OCI-LY7 (cell line): Measurements from ENCODE around the gene FGFR4. TPM values are rescaled to one million over a fixed set of nuclear protein-coding genes. Genes with fewer than 3 reads are reported as not detected.

Source experiments
- Bru-seq: library from RNA; stranded (reverse); fragments of 400-500 nt; gene quantifications from one replicate; lab custom pipeline; 2021; lab: Mats Ljungman, UMichigan
- BruChase-seq, 2 experiments: library from RNA; stranded (reverse); fragments of 400-500 nt; gene quantifications; one replicate each; lab custom pipeline; 2021; lab: Mats Ljungman, UMichigan
- BruUV-seq: library from RNA; stranded (reverse); fragments of 400-500 nt; replicated peaks from 2 replicates; lab custom pipeline; 2021; lab: Mats Ljungman, UMichigan
- CTCF ChIA-PET: fragments of 300-600 bp; sonication (Branson Sonifier 250); formaldehyde crosslinking; loops from one replicate; lab custom pipeline; 2022; ENCODE audit warnings: antibody characterized with exemption; ENCODE audit not compliant: unreplicated experiment; lab: Charles Lee
- POLR2A ChIA-PET: fragments of 300-600 bp; sonication (Branson Sonifier 250); formaldehyde crosslinking; loops from one replicate; lab custom pipeline; 2022; ENCODE audit warnings: antibody characterized with exemption; lab: Charles Lee
- DNase-seq: peaks from one replicate; pipeline ENCODE4 v3.0.0-alpha.2; 2015; ENCODE audit warnings: low spot score
- H2AFZ ChIP-seq: fragments of 200-600 bp; sonication (generic), shearing (Covaris generic); 2 replicates; pipeline ENCODE4 v1.6.1; 2014; ENCODE audit warnings: mild to moderate bottlenecking, antibody characterized with exemption, low read length, moderate library complexity
- H3K27ac ChIP-seq: fragments of 200-600 bp; sonication (generic); 2 replicates; pipeline ENCODE4 v1.5.1; 2014; ENCODE audit warnings: mixed run types, low read depth, mild to moderate bottlenecking, moderate library complexity, low read length, inconsistent platforms; ENCODE audit not compliant: poor library complexity, severe bottlenecking
- H3K36me3 ChIP-seq: fragments of 200-600 bp; sonication (generic); 2 replicates; pipeline ENCODE4 v1.6.1; 2014; ENCODE audit warnings: mild to moderate bottlenecking, antibody characterized with exemption, low read length, moderate library complexity, mixed read lengths; ENCODE audit not compliant: insufficient read depth
- H3K4me1 ChIP-seq: fragments of 200-600 bp; sonication (generic); 2 replicates; pipeline ENCODE4 v1.5.1; 2014; ENCODE audit warnings: mild to moderate bottlenecking, low read length; ENCODE audit not compliant: insufficient read depth, poor library complexity, severe bottlenecking
- H3K4me2 ChIP-seq: fragments of 200-600 bp; sonication (generic); 2 replicates; pipeline ENCODE4 v1.6.1; 2014; ENCODE audit warnings: mild to moderate bottlenecking, low read length
- H3K4me3 ChIP-seq: fragments of 200-600 bp; sonication (generic); 2 replicates; pipeline ENCODE4 v1.5.1; 2014; ENCODE audit warnings: mild to moderate bottlenecking, low read depth, low read length; ENCODE audit not compliant: poor library complexity, severe bottlenecking
- H3K79me2 ChIP-seq: fragments of 200-600 bp; sonication (generic); 2 replicates; pipeline ENCODE4 v1.6.1; 2016; ENCODE audit warnings: low read depth, mild to moderate bottlenecking, low read length, moderate library complexity, mixed read lengths; ENCODE audit not compliant: insufficient read depth
- H3K9me2 ChIP-seq: fragments of 200-600 bp; sonication (generic); 2 replicates; pipeline ENCODE4 v1.6.1; 2016; ENCODE audit warnings: mild to moderate bottlenecking, low read length, mixed read lengths; ENCODE audit not compliant: insufficient read depth
- H3K9me3 ChIP-seq: fragments of 200-600 bp; sonication (generic); 2 replicates; pipeline ENCODE4 v1.6.1; 2014; ENCODE audit warnings: mild to moderate bottlenecking, mixed run types, low read length, mixed read lengths
- H4K20me1 ChIP-seq: fragments of 200-600 bp; sonication (generic); 2 replicates; pipeline ENCODE4 v1.6.1; 2014; ENCODE audit warnings: mild to moderate bottlenecking, antibody characterized with exemption, low read length, moderate library complexity, mixed read lengths; ENCODE audit not compliant: insufficient read depth
- EZH2phosphoT487 ChIP-seq: fragments of 200-600 bp; sonication (generic); IDR thresholded peaks from 2 replicates; pipeline ENCODE4 v1.6.1; 2018; ENCODE audit warnings: low read depth, borderline replicate concordance, mild to moderate bottlenecking, mixed run types, antibody characterized with exemption, low read length, moderate library complexity, mixed read lengths
- intact Hi-C: fragments of 100-400 bp; cut with micrococcal nuclease; formaldehyde crosslinking; loops from one replicate; pipeline ENCODE4 v1.10.0; 2022; ENCODE audit not compliant: unreplicated experiment
- long read RNA-seq: library from polyadenylated mRNA; stranded (forward); transcript quantifications from one replicate; pipeline ENCODE4 v2.0.0, GENCODE V29; 2022
- total RNA-seq, 2 experiments: library from RNA; depleted of rRNA in 1 of 2; stranded (reverse); fragments of >200 nt in 1 of 2; shearing (Covaris generic) in 1 of 2; gene quantifications; 2 replicates each; pipeline ENCODE4 v1.2.3, GENCODE V29; 2014 to 2022
- TF ChIP-seq, protein P1 (sequence below): fragments of 200-600 bp; sonication (generic); conservative IDR thresholded peaks from 2 replicates; pipeline ENCODE4 v1.5.1; 2014; ENCODE audit warnings: mild to moderate bottlenecking, antibody characterized with exemption, low read length, moderate library complexity, mixed read lengths

Gene FGFR4
- 0.39 and 1.2 TPM in 2 replicates for total RNA-seq (2014; rRNA removed; shearing (Covaris generic))
- 3.5 and 4.5 TPM in 2 replicates for total RNA-seq (2022)
- percentile 23 among the genes with signal in this experiment for Bru-seq, nascent RNA
- BruChase-seq, experiment 1, labeled RNA remaining after a 6-hour chase = percentile 31 among the genes with signal in this experiment
- BruChase-seq, experiment 2, labeled RNA remaining after a 2-hour chase = percentile 29 among the genes with signal in this experiment
- long read RNA-seq, partial matches to known transcripts = 1 of 8 reads
- long read RNA-seq, other reads (novel, unspliced or antisense) = 4 of 8 reads

DNA sequence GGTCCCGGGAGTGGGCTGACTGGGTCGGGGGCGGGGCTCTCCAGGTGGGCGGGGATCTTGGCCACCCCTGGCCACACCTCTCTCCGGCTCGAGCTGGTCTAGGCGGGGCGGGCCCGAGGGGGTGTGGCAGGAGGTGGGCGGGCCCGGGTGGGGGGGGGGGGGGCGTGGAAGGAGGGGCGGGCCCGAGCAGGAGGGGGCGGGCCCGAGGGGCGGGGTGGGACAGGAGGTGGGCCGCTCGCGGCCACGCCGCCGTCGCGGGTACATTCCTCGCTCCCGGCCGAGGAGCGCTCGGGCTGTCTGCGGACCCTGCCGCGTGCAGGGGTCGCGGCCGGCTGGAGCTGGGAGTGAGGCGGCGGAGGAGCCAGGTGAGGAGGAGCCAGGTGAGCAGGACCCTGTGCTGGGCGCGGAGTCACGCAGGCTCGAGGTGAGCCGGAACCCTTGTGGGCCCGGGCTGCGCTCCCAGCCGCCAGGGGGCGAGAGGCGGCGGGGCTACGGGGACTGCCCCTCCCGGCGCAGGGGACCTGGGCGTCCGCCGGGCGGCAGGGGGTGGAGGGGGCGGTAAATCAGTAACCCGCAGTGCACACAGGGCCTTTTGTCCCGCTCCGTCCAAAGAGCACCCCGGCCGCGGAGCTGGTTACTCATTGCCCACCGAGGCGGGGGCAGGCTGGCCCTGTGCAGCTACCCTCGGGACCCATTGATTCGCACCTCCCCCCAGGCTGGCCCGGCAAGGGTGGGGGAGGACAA, at the start of gene FGFR4:
FGFR4 (plus strand) TSS at position 262 of the 744 bp plus-strand sequence. CDS start 2,688 bp downstream, outside the sequence.
- peak within 1 kb of the TSS; percentile 83 for H3K4me2 ChIP-seq
- intact Hi-C loops = loop anchor here (1.0 to 10.0 kb wide), 2 partner anchors 81 to 422 kb away; partner anchors contain the start of gene UIMC1
- H3K36me3 ChIP-seq = no peaks in the 10 kb centered on the region
- H2AFZ ChIP-seq = peak within 1 kb of the TSS; percentile 69
- POLR2A ChIA-PET = interaction anchor here (0.5 to 1.9 kb wide), 6 partner anchors 14 to 626 kb away, joined by 3 to 9 read pairs (median 4); no protein-coding TSS in a partner anchor
- BruUV-seq = no TSS peak
- peak within 1 kb of the TSS; percentile 59 for H3K27ac ChIP-seq
- no peaks in the 10 kb centered on the region for H3K9me2 ChIP-seq
- CTCF ChIA-PET = interaction anchor here (0.6 to 1.0 kb wide), 3 partner anchors 15 to 25 kb away, joined by 3 read pairs; no protein-coding TSS in a partner anchor
- H3K4me1 ChIP-seq = peaks cover 27% of the 10 kb centered on the region
- H4K20me1 ChIP-seq = no peaks in the 10 kb centered on the region
- peak within 1 kb of the TSS; percentile 66 for H3K4me3 ChIP-seq
- TF ChIP-seq, protein P1, sequence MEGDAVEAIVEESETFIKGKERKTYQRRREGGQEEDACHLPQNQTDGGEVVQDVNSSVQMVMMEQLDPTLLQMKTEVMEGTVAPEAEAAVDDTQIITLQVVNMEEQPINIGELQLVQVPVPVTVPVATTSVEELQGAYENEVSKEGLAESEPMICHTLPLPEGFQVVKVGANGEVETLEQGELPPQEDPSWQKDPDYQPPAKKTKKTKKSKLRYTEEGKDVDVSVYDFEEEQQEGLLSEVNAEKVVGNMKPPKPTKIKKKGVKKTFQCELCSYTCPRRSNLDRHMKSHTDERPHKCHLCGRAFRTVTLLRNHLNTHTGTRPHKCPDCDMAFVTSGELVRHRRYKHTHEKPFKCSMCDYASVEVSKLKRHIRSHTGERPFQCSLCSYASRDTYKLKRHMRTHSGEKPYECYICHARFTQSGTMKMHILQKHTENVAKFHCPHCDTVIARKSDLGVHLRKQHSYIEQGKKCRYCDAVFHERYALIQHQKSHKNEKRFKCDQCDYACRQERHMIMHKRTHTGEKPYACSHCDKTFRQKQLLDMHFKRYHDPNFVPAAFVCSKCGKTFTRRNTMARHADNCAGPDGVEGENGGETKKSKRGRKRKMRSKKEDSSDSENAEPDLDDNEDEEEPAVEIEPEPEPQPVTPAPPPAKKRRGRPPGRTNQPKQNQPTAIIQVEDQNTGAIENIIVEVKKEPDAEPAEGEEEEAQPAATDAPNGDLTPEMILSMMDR = peak; percentile 80
- TF ChIP-seq EZH2phosphoT487 = no peak
- DNase-seq = peak; percentile 82
- no peaks in the 10 kb centered on the region for H3K79me2 ChIP-seq
- no peaks in the 10 kb centered on the region for H3K9me3 ChIP-seq

DNA sequence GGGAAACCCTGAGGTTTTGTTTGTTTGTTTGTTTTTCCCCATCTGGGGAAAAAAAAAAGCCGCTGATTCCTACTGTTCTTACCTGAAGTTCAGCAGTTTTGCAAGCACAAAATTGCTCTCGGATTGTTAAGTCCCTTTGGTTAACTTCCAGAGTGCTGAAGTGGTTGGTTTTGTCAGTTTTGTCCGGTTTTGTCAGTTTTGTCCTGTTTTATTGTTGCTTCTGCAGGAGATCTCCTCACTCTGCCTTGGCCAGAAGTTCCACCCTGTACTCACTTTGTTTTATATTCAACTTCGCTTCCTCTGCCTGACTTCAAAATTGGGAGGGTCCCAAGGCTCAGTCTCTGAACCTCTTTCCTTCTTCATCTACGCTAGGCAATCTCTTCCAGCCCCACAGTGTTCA, 49.8 kb upstream of the FGFR4 start:
- Histone ChIP-seq H3K79me2 (peaks cover 22% of the 10 kb centered on the region; the same call in 1 of the 2 replicates), H3K4me2 (no peak overlapping the region), H3K9me2 (no peaks in the 10 kb centered on the region), H3K36me3 (peaks cover 79% of the 10 kb centered on the region), H3K27ac (no peak overlapping the region), H2AFZ (no peak overlapping the region), H3K9me3 (no peaks in the 10 kb centered on the region), H3K4me3 (no peak overlapping the region), H3K4me1 (no peaks in the 10 kb centered on the region), H4K20me1 (no peaks in the 10 kb centered on the region; the same call in 1 of the 2 replicates)
- no peak for DNase-seq
- BruUV-seq = no TSS peak
- POLR2A ChIA-PET = interaction anchor here (0.6 kb wide), 1 partner anchor 1508 kb away, joined by 4 read pairs; no protein-coding TSS in a partner anchor
- no peak for TF ChIP-seq EZH2phosphoT487
- TF ChIP-seq, protein P1 = no peak
- CTCF ChIA-PET = no interaction called here
- intact Hi-C loops = no loop called here
